NCI-H1436 treated with DMSO at 0.1 percent for 48 hours (cell line): ENCODE data around the gene MMRN2.

Experiments
- DNase-seq: peaks from one replicate; lab custom pipeline; 2025; lab: John Stamatoyannopoulos, UW

MMRN2 gene

DNA sequence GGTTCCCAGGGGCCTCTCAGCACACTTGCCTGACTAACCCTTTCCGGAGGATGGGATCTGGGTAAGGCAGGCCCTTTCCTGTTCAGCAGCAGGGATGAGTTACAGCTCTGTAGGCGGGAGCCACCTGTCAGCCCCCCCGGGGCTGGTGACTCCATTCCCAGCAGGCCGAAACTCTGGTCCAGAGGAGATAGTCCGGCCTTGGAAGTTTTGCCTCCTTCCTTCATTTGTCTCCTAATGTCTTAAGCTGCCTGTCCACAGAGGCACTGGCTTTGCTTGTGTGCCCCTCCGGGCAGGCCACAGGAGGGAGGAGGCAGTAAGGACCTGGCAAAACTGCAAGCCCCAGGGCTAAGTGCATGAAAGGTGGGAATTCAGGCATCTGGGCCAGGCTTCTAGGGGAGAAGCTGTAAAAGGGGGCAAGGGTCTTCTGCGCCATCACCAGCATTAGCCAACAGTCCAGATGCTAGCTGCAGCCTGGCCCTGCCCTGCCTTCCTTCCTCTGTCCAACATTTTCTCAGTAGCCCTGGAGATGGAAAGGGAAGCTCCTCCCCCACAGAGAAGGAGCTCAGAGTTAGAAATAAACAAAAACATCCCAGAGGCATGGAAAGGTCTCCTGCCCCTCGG is 12.1 kb upstream of the MMRN2 start:
- DNase-seq = no peak

GRCh38 chr10:86968994-86969355 is 11.6 kb upstream of the MMRN2 start:
- no peak for DNase-seq

GRCh38 chr10:86968271-86968993 is 11.0 kb upstream of the MMRN2 start, which contains the start of gene ADIRF:
Gene ADIRF (plus strand): TSS chr10:86968482. CDS start chr10:86968545, 63 bp downstream.
- no peak for DNase-seq

- DNase-seq = no peak
Observed at GRCh38 chr10:86967481-86967941, 10.1 kb upstream of the MMRN2 start.

DNA sequence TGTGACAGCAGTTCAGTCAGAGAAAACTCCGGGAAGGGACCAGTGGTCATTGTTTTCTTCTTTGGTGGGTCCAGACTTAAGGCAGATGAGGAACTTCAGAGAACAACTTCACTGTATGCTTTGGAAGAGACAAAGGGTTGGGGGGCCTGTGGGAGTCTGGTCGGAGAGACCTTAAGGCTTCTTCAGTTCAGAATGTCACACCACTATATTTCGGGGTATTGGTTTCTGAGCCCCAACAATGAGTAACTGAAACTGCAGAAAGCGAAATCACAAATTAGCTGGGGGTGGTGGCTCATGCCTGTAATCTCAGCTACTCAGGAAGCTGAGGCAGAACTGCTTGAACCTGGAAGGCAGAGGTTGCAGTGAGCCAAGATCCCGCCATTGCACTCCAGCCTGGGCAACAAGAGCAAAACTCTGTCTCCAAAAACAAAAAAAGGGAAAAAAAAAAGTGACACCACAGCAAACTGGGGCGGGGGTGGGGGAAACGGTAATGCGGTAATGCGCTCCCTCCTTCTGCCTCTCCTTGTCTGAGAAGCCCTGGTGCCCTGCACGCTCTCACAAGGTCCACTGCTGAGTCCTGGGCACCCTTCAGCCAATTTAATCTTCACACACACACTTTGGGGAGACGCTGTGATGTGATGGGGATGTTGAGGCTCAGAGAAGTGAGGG is 8.7 kb upstream of the MMRN2 start:
- no peak for DNase-seq

GRCh38 chr10:86964847-86965190 is 7.4 kb upstream of the MMRN2 start:
- no peak for DNase-seq

GRCh38 chr10:86964061-86964846 is 6.8 kb upstream of the MMRN2 start:
- DNase-seq = no peak

GRCh38 chr10:86963341-86963919 is 6.0 kb upstream of the MMRN2 start:
- no peak for DNase-seq

DNA sequence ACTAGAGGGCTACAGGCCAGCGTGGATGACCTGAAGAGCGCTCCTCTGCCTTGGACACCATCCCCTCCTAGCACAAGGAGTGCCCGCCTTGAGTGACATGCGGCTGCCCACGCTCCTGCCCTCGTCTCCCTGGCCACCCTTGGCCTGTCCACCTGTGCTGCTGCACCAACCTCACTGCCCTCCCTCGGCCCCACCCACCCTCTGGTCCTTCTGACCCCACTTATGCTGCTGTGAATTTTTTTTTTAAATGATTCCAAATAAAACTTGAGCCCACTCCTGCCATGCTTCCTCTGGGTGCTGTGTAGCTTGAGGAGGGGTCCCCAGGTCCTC is 5.5 kb upstream of the MMRN2 start:
- DNase-seq = no peak

DNA sequence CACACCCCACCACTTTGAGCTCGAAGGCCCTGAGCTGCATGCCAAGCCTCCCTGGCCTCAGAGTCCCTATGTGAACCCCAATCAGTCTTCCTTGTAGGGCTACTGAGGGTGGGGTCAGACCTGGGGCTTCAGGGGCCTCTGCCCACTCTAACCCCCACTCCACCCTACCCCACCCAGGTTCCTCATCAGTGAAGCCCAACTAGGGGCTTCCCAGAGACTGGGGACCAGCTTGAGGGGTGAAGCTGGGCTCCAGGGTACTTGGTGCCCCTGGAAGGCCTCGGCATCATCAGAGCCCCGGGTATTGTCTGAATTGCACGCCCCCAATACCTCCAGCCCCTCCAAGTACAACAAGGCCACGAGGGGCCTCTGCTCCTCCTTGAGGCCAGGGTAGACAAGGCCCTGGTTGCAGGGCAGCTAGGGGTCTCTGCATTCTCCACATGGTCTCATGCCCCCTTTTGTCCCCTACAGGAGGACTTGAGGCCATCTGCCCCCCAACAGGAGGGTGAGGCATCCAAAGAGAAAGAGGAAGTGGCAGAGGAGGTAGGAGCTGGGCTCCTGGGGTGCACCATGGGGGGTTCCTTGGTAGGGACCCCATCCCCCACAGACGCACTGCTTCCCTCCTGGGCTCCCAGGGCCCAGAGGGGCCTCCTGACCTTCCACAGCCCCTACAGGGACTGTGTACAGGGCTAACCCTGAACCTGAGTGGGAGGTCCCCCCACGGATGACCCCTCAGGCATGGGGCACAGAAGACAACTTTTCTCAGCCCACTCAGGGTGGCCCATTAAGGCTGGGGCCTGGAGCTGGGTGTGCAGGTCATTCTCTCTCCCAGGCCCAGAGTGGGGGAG is 4.9 kb upstream of the MMRN2 start:
- DNase-seq = no peak

- DNase-seq = no peak
Observed at GRCh38 chr10:86961481-86962091, 4.2 kb upstream of the MMRN2 start.

DNA sequence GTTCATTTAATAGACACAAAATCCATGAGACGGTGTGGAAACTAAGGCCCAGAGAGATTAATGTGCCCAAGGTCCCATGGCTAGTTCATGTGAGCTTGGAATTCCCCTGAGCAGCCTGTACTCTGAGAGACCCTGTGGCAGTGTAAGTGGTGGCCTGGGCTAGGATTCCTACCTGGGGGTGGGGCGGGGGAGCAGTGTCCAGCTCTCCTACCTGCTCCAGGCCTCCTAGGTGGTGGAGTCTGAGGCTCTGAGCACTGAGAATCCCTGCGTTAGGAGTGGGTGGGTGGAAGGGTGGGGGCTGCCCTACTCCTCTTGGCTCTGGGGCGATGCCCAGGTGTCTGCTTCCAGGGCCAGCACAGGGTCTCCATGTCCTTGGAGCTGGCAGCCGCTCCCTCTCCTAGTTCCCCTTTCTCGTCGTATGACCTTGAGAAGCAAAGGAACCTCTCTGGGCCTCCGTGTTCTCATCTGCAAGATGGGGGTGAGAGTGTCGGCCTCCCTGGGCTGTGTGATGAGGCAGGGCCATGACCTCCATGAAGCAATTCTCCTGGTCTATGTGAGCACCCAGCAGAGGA is 3.5 kb upstream of the MMRN2 start:
- DNase-seq = no peak

DNA sequence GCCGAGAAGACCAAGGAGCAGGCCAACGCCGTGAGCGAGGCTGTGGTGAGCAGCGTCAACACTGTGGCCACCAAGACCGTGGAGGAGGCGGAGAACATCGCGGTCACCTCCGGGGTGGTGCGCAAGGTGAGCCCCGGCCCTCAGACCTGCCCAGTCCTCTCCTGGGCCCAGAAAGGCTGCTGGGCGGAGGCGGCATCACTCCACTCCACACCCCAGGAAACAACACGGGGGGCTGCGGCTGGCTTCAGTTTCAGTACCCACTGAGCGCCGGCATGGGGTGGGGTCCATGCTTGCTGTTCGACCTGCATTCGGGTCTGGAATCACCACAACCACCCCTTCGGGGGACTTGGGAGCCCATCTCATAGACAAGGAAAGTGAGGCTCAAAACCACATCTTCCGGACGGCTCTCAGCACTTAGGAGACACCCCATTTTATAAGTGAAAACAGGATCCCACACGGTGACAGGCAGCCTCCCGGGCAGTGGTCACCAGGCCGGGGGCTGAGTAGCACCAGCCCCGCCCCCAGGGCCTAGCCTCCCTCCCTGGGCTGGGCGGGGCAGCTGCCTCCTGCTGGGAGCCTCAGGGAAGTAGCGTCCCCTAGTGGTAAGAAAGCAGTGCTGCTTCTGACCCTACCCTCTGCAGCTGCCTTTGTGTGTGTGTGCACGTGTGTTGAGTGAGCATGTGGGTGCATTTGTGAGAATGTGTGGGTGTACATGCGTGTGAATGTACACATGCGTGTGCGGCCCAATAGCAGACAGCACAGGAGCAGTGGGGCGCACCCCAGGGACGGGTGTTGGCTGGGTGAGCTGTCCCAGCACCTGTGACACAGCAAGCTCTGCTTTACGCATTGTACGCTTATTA is 2.8 kb upstream of the MMRN2 start:
- DNase-seq = no peak

DNA sequence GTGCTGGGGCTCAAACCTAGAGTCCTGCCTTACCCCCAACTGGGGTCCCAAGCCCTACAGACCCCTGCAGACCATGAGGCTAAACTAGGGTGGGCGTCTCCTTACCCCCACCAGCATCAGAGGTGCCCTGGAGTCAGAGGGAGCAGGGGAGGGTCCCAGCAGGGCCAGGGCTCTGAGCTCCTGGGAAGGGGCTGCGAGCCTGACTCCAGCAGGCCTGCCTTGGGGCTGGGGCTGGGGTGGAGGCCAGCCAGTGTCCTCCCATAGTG is 2.3 kb upstream of the MMRN2 start:
- no peak for DNase-seq

GRCh38 chr10:86958901-86959736 is 1.7 kb upstream of the MMRN2 start:
- no peak for DNase-seq

DNA sequence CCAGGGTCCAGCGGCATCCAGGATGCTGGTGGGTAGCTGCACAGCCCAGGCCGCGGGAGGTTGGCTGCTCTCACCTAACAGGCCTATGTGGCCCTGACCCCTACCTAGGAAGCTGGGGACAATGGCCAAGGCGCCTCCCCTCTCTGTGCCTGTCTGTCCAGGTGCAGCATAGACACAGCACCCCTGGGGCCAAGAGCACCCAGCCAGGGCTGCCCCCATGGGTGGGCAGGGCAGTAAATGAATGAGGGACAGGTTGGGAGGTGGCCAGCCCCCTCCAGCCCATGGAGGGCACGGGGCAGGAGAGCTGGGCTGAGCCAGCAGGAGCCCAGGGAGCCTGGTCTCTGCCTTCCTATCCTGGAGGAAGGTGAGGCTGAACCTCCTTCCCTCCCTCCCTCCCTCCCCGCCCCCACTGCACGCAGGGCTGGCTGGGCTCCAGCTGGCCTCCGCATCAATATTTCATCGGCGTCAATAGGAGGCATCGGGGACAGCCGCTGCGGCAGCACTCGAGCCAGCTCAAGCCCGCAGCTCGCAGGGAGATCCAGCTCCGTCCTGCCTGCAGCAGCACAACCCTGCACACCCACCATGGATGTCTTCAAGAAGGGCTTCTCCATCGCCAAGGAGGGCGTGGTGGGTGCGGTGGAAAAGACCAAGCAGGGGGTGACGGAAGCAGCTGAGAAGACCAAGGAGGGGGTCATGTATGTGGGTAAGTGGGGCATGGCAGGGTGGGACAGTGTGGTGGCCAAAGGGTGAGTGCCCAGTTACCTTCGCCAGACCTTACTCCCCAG is 893 bp upstream of the MMRN2 start, which contains the start of gene SNCG:
SNCG (plus strand) TSS at position 484 of the 785 bp plus-strand sequence; CDS start at position 583, 99 bp downstream.
- DNase-seq = no peak

GRCh38 chr10:86956848-86957448 is 467 bp downstream of the MMRN2 start:
- no peak for DNase-seq
